K562 (cell line): ENCODE data around the gene WWOX. TPM values are rescaled to one million over a fixed set of nuclear protein-coding genes. Genes with fewer than 3 reads are reported as not detected.

Experiments used
- ATAC-seq: fragments of 200-7000 bp; cut with Tn5 transposase; 3 replicates; pipeline ENCODE4 v1.9.1; 2020; ENCODE audit warnings: moderate library complexity
- BruUV-seq: library from RNA; stranded (reverse); fragments of 400-500 nt; replicated peaks from 2 replicates; lab custom pipeline; 2021; lab: Mats Ljungman, UMichigan
- CTCF ChIA-PET: fragments of 300-600 bp; formaldehyde crosslinking; extraction: SDS; loops from one replicate; lab custom pipeline; 2021; ENCODE audit warnings: low intra/inter-chr PET ratio; lab: Yijun Ruan, JAX
- POLR2A ChIA-PET: fragments of 300-600, 350-650 bp; sonication (Branson Sonifier 250); formaldehyde crosslinking; extraction: SDS; loops from one replicate; lab custom pipeline; 2021; ENCODE audit warnings: antibody characterized with exemption, inconsistent platforms; lab: Yijun Ruan, JAX
- DNase-seq, 4 experiments: peaks; one replicate each; pipeline versions ENCODE4 v3.0.0 to v3.0.0-alpha.2; 2011 to 2018; ENCODE audit warnings: low spot score in 3 of 4, mixed read lengths in 3 of 4; ENCODE audit errors: extremely low read depth in 1 of 4
- FAIRE-seq: peaks from 2 replicates; lab custom pipeline; 2011; peaks lifted over from hg19 to GRCh38; lab: Jason Lieb, UNC
- H2AFZ ChIP-seq: 2 replicates; pipeline ENCODE4 v1.6.0; 2011; ENCODE audit warnings: low read depth, low read length, control low read depth, inconsistent platforms
- H3K27ac ChIP-seq: fragments of 200-600 bp; 3 replicates; pipeline ENCODE4 v1.8.0; 2011; ENCODE audit warnings: low read depth, mild to moderate bottlenecking, control low read depth, inconsistent platforms, low read length, moderate library complexity, mixed read lengths; ENCODE audit errors: extremely low read depth
- H3K27me3 ChIP-seq, 2 experiments: fragments of 300-600 bp in 1 of 2; 2 replicates in 1 of 2; 3 replicates in 1 of 2; pipeline versions ENCODE4 v1.6.0 to v1.8.0; 2011; ENCODE audit warnings: inconsistent platforms in 2 of 2, low read length in 2 of 2, mild to moderate bottlenecking in 1 of 2, mixed read lengths in 1 of 2, moderate library complexity in 1 of 2; ENCODE audit not compliant: control insufficient read depth in 2 of 2, insufficient read depth in 2 of 2
- H3K36me3 ChIP-seq: fragments of 300-600 bp; 3 replicates; pipeline ENCODE4 v1.8.0; 2011; ENCODE audit warnings: mild to moderate bottlenecking, low read length, inconsistent platforms; ENCODE audit not compliant: control insufficient read depth, insufficient read depth
- H3K4me1 ChIP-seq, 2 experiments: fragments of 200-600 bp in 1 of 2; replicated peaks in 1 of 2; 2 replicates in 1 of 2; 3 replicates in 1 of 2; pipeline versions ENCODE4 v1.5.1 to v1.8.0; 2011; ENCODE audit warnings: inconsistent platforms in 2 of 2, low read length in 2 of 2, mild to moderate bottlenecking in 1 of 2, mixed read lengths in 1 of 2, moderate library complexity in 1 of 2; ENCODE audit not compliant: control insufficient read depth in 2 of 2, insufficient read depth in 2 of 2
- H3K4me2 ChIP-seq: 2 replicates; pipeline ENCODE4 v1.6.1; 2011; ENCODE audit warnings: low read length, control low read depth, inconsistent platforms, mixed read lengths; ENCODE audit not compliant: insufficient read depth
- H3K4me3 ChIP-seq: fragments of 200-600 bp; sonication (generic), shearing (Covaris generic); 2 replicates; pipeline ENCODE4 v1.5.1; 2016; ENCODE audit warnings: control low read depth, inconsistent platforms
- H3K79me2 ChIP-seq: fragments of 200-600 bp; 3 replicates; pipeline ENCODE4 v1.8.0; 2011; ENCODE audit warnings: low read length, inconsistent platforms; ENCODE audit not compliant: control insufficient read depth, insufficient read depth
- H3K9ac ChIP-seq, 2 experiments: 2 replicates each; pipeline versions ENCODE4 v1.6.0 to v1.6.1; 2011; ENCODE audit warnings: low read depth in 2 of 2, low read length in 2 of 2, control low read depth in 1 of 2, inconsistent platforms in 1 of 2, mild to moderate bottlenecking in 1 of 2, mixed read lengths in 1 of 2; ENCODE audit not compliant: insufficient read depth in 1 of 2
- H3K9me1 ChIP-seq: one replicate; pipeline ENCODE4 v1.6.0; 2011; ENCODE audit warnings: inconsistent platforms, mild to moderate bottlenecking, low read length, moderate library complexity; ENCODE audit not compliant: control insufficient read depth, insufficient read depth
- H3K9me3 ChIP-seq: replicated peaks from 2 replicates; pipeline ENCODE4 v1.5.1; 2011; ENCODE audit warnings: low read depth, low read length, inconsistent platforms; ENCODE audit not compliant: control insufficient read depth, insufficient read depth
- H4K20me1 ChIP-seq: replicated peaks from 2 replicates; pipeline ENCODE4 v1.6.1; 2011; ENCODE audit warnings: low read length, inconsistent platforms, mixed read lengths; ENCODE audit not compliant: control insufficient read depth, insufficient read depth
- MAX ChIP-seq: sonication (generic); formaldehyde crosslinking; IDR thresholded peaks from 2 replicates; pipeline ENCODE4 v1.9.0; 2022; ENCODE audit warnings: mild to moderate bottlenecking, missing genetic modification reagents
- MBD1 ChIP-seq: fragments of 250-450 bp; sonication (Bioruptor Pico); IDR thresholded peaks from 2 replicates; pipeline ENCODE4 v1.8.0; 2022; ENCODE audit warnings: inconsistent platforms
- PHB2 ChIP-seq: fragments of 450-650 bp; IDR thresholded peaks from 2 replicates; pipeline ENCODE4 v1.6.1; 2017; ENCODE audit warnings: low read depth
- PTRF ChIP-seq: fragments of 450-650 bp; IDR thresholded peaks from 2 replicates; pipeline ENCODE4 v1.6.1; 2016; ENCODE audit warnings: mild to moderate bottlenecking, missing genetic modification characterization, missing compliant biosample characterization
- RAD21 ChIP-seq, 2 experiments: fragments of 250-450 bp in 1 of 2; fragments of 450-650 bp in 1 of 2; sonication (Bioruptor Pico) in 1 of 2; formaldehyde crosslinking in 1 of 2; IDR thresholded peaks in 1 of 2; conservative IDR thresholded peaks in 1 of 2; 2 replicates each; pipeline versions ENCODE4 v1.4.0 to v1.8.0; 2020 to 2022; ENCODE audit warnings: mild to moderate bottlenecking in 2 of 2, moderate library complexity in 1 of 2
- RBM15 ChIP-seq: fragments of 200-400 bp; formaldehyde crosslinking; IDR thresholded peaks from 2 replicates; pipeline ENCODE4 v1.6.1; 2018; ENCODE audit warnings: mild to moderate bottlenecking, low read length, moderate library complexity; ENCODE audit not compliant: insufficient read depth
- TCFL5 ChIP-seq: fragments of 250-450 bp; sonication (Bioruptor Pico); conservative IDR thresholded peaks from 2 replicates; pipeline ENCODE4 v1.6.1; 2021; ENCODE audit warnings: mild to moderate bottlenecking, moderate library complexity, matching md5 sums
- THAP7 ChIP-seq: fragments of 250-450 bp; sonication (Bioruptor Pico); IDR thresholded peaks from 2 replicates; pipeline ENCODE4 v1.5.0; 2021
- YBX1 ChIP-seq: fragments of 450-650 bp; IDR thresholded peaks from 2 replicates; pipeline ENCODE4 v1.7.1; 2016; ENCODE audit warnings: mild to moderate bottlenecking
- ZBTB17 ChIP-seq: fragments of 450-650 bp; formaldehyde crosslinking; IDR thresholded peaks from 2 replicates; pipeline ENCODE4 v1.4.0; 2020; ENCODE audit warnings: mild to moderate bottlenecking
- ZNF140 ChIP-seq: fragments of 250-450 bp; sonication (Bioruptor Pico); IDR thresholded peaks from 2 replicates; pipeline ENCODE4 v1.8.0; 2021; ENCODE audit warnings: moderate library complexity, mild to moderate bottlenecking, inconsistent platforms
- ZNF197 ChIP-seq: fragments of 200-800 bp; sonication (Bioruptor generic); IDR thresholded peaks from 2 replicates; pipeline ENCODE4 v1.6.1; 2016; ENCODE audit warnings: low read depth, missing genetic modification characterization, missing compliant biosample characterization
- ZNF780A ChIP-seq: fragments of 250-450 bp; sonication (Bioruptor Pico); IDR thresholded peaks from 2 replicates; pipeline ENCODE4 v1.5.0; 2021; ENCODE audit warnings: mild to moderate bottlenecking
- WGBS: fragments of 100-300 bp; shearing (Covaris generic); methylation state at CpG from one replicate; pipeline ENCODE4 v1.1.6; 2016; ENCODE audit warnings: low coverage, mixed read lengths; ENCODE audit not compliant: insufficient coverage; ENCODE audit errors: missing lambda C conversion rate; 5-methylcytosine and 5-hydroxymethylcytosine counted together
- in situ Hi-C: fragments of 300-500 bp; cut with MboI; formaldehyde crosslinking; loops from 4 replicates; pipeline ENCODE4 v1.15.0; 2018; ENCODE audit warnings: inconsistent platforms, mixed read lengths
- intact Hi-C: fragments of 100-400 bp; cut with micrococcal nuclease; formaldehyde crosslinking; loops from 2 replicates; pipeline ENCODE4 v1.14.2; 2022
- polyA plus RNA-seq, 8 experiments: library from polyadenylated mRNA; depleted of rRNA in 4 of 8; stranded (reverse) in 5 of 8; unstranded in 3 of 8; fragments of >200 nt; fragmentation: Nextera tagmentation in 2 of 8; fragmentation: Illumina TruSeq in 1 of 8; extraction: Ambion mirVana in 2 of 8; extraction: Trizol in 1 of 8; gene quantifications; 2 replicates each; pipeline versions ENCODE4 v1.2.1 to v1.2.3, GENCODE V29; 2011 to 2014; ENCODE audit warnings: inconsistent platforms in 1 of 8, missing spikeins in 1 of 8
- total RNA-seq, 7 experiments: library from RNA; depleted of rRNA in 6 of 7; stranded (reverse); fragments of >200 nt in 6 of 7; fragmentation: Illumina TruSeq in 2 of 7; extraction: Trizol in 2 of 7; gene quantifications; 2 replicates each; pipeline versions ENCODE4 v1.2.1 to v1.2.3, GENCODE V29; 2011 to 2021; ENCODE audit warnings: low replicate concordance in 1 of 7
- TF ChIP-seq, protein P1 (sequence below): fragments of 250-450 bp; sonication (Bioruptor Pico); IDR thresholded peaks from 2 replicates; pipeline ENCODE4 v1.4.0; 2020; ENCODE audit warnings: mild to moderate bottlenecking, moderate library complexity, borderline replicate concordance
- TF ChIP-seq, protein P2 (sequence below): sonication (generic); formaldehyde crosslinking; IDR thresholded peaks from 2 replicates; pipeline ENCODE4 v1.8.0; 2022; ENCODE audit warnings: mild to moderate bottlenecking, low read depth, missing genetic modification reagents

The WWOX gene
- total and polyA plus RNA-seq, 9 of the 15 experiments (the other 6 are each of a cell fraction or from before 2014, with no cell fraction given), result 1.6 to 22.7 (median 8.1) TPM

GRCh38 chr16:79081297-79082066, 982.0 kb downstream of the WWOX start:
- H3K9me1 ChIP-seq, result no peaks in the 10 kb centered on the region
- no peak overlapping the region for H3K9ac ChIP-seq
- ChIA-PET CTCF (no interaction called here), POLR2A (no interaction called here)
- no peaks in the 10 kb centered on the region for H4K20me1 ChIP-seq
- in situ Hi-C loops, result no loop called here
- no peaks in the 10 kb centered on the region for H3K4me1 ChIP-seq
- no peak overlapping the region for H3K4me2 ChIP-seq
- no peaks in the 10 kb centered on the region for H3K79me2 ChIP-seq
- H3K4me3 ChIP-seq, result no peak overlapping the region
- H3K9me3 ChIP-seq, result no peaks in the 10 kb centered on the region
- H3K27ac ChIP-seq, result no peak overlapping the region
- intact Hi-C loops, result no loop called here
- DNase-seq (no peak), FAIRE-seq (no peak), ATAC-seq (no peak)
- no TSS peak for BruUV-seq
- 0% methylated on average over 12 of the region's 12 CpGs for WGBS
- H3K27me3 ChIP-seq, result peaks cover 13 to 15% of the 10 kb centered on the region in 2 experiments; a peak in 4 of 5 replicates
- H3K36me3 ChIP-seq, result no peaks in the 10 kb centered on the region
- no peak overlapping the region for H2AFZ ChIP-seq
- no peak for TF ChIP-seq ZNF197 (CRISPR knock-in tag)
- no peak for TF ChIP-seq PHB2
- no peak for TF ChIP-seq ZNF140 (CRISPR knock-in tag)
- TF ChIP-seq ZBTB17 (CRISPR knock-in tag), result no peak
- no peak for TF ChIP-seq TCFL5 (CRISPR knock-in tag)
- TF ChIP-seq RBM15, result no peak
- no peak for TF ChIP-seq MAX (CRISPR knock-in tag)
- no peak for TF ChIP-seq THAP7
- TF ChIP-seq, protein P1, sequence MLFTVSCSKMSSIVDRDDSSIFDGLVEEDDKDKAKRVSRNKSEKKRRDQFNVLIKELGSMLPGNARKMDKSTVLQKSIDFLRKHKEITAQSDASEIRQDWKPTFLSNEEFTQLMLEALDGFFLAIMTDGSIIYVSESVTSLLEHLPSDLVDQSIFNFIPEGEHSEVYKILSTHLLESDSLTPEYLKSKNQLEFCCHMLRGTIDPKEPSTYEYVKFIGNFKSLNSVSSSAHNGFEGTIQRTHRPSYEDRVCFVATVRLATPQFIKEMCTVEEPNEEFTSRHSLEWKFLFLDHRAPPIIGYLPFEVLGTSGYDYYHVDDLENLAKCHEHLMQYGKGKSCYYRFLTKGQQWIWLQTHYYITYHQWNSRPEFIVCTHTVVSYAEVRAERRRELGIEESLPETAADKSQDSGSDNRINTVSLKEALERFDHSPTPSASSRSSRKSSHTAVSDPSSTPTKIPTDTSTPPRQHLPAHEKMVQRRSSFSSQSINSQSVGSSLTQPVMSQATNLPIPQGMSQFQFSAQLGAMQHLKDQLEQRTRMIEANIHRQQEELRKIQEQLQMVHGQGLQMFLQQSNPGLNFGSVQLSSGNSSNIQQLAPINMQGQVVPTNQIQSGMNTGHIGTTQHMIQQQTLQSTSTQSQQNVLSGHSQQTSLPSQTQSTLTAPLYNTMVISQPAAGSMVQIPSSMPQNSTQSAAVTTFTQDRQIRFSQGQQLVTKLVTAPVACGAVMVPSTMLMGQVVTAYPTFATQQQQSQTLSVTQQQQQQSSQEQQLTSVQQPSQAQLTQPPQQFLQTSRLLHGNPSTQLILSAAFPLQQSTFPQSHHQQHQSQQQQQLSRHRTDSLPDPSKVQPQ, result no peak
- no peak for TF ChIP-seq RAD21 (CRISPR knock-in tag; conservative IDR thresholded peaks at IDR 0.05 in 1 of 2, IDR thresholded peaks at IDR 0.05 in 1 of 2)
- TF ChIP-seq ZNF780A (CRISPR knock-in tag), result no peak
- TF ChIP-seq MBD1 (CRISPR knock-in tag), result no peak
- TF ChIP-seq, protein P2, sequence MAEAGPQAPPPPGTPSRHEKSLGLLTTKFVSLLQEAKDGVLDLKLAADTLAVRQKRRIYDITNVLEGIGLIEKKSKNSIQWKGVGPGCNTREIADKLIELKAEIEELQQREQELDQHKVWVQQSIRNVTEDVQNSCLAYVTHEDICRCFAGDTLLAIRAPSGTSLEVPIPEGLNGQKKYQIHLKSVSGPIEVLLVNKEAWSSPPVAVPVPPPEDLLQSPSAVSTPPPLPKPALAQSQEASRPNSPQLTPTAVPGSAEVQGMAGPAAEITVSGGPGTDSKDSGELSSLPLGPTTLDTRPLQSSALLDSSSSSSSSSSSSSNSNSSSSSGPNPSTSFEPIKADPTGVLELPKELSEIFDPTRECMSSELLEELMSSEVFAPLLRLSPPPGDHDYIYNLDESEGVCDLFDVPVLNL (CRISPR knock-in tag), result no peak
- no peak for TF ChIP-seq YBX1
- TF ChIP-seq PTRF (tag), result no peak
